H9 (cell line): Measurements from ENCODE around the gene HOXA2. TPM values are rescaled to one million over a fixed set of nuclear protein-coding genes. Genes with fewer than 3 reads are reported as not detected.

Source experiments
- DNase-seq: peaks from one replicate; pipeline ENCODE4 v3.0.0-alpha.2; 2017
- H2AFZ ChIP-seq: one replicate; pipeline ENCODE4 v1.6.1; 2013; ENCODE audit warnings: mild to moderate bottlenecking, low read length, control low read depth, moderate library complexity
- H2AK5ac ChIP-seq: 2 replicates; pipeline ENCODE4 v1.6.1; 2013; ENCODE audit warnings: low read length, control low read depth, mixed read lengths; ENCODE audit not compliant: insufficient read length
- H2BK120ac ChIP-seq: one replicate; pipeline ENCODE4 v1.6.1; 2013; ENCODE audit warnings: low read depth, mild to moderate bottlenecking, low read length, control low read depth, inconsistent platforms; ENCODE audit not compliant: poor library complexity, severe bottlenecking
- H2BK12ac ChIP-seq: 2 replicates; pipeline ENCODE4 v1.6.1; 2013; ENCODE audit warnings: low read length, control low read depth, mixed read lengths, low read depth; ENCODE audit not compliant: insufficient read length
- H2BK15ac ChIP-seq: 2 replicates; pipeline ENCODE4 v1.6.1; 2013; ENCODE audit warnings: low read depth, low read length, control low read depth
- H2BK20ac ChIP-seq: one replicate; pipeline ENCODE4 v1.6.1; 2013; ENCODE audit warnings: low read depth, mild to moderate bottlenecking, low read length, control low read depth, inconsistent platforms; ENCODE audit not compliant: poor library complexity, severe bottlenecking
- H2BK5ac ChIP-seq: 2 replicates; pipeline ENCODE4 v1.6.1; 2013; ENCODE audit warnings: low read length, control low read depth, mixed read lengths; ENCODE audit not compliant: insufficient read length
- H3K14ac ChIP-seq: 2 replicates; pipeline ENCODE4 v1.6.1; 2013; ENCODE audit warnings: low read length, control low read depth; ENCODE audit not compliant: insufficient read depth
- H3K18ac ChIP-seq: 2 replicates; pipeline ENCODE4 v1.6.1; 2013; ENCODE audit warnings: low read depth, mild to moderate bottlenecking, mixed read lengths, low read length, control low read depth; ENCODE audit not compliant: insufficient read length
- H3K23ac ChIP-seq: 2 replicates; pipeline ENCODE4 v1.6.1; 2013; ENCODE audit warnings: low read length, control low read depth, mixed read lengths, low read depth; ENCODE audit not compliant: insufficient read length
- H3K23me2 ChIP-seq: 2 replicates; pipeline ENCODE4 v1.6.1; 2013; ENCODE audit warnings: low read depth, mild to moderate bottlenecking, mixed read lengths, low read length, control low read depth; ENCODE audit not compliant: insufficient read length, poor library complexity, severe bottlenecking
- H3K27ac ChIP-seq: 2 replicates; pipeline ENCODE4 v1.5.1; 2013; ENCODE audit warnings: low read length, control low read depth, mixed read lengths, low read depth; ENCODE audit not compliant: insufficient read length
- H3K27me3 ChIP-seq: 2 replicates; pipeline ENCODE4 v1.6.1; 2013; ENCODE audit warnings: low read length, control low read depth, inconsistent platforms; ENCODE audit not compliant: insufficient read depth
- H3K4ac ChIP-seq: 2 replicates; pipeline ENCODE4 v1.6.1; 2013; ENCODE audit warnings: low read depth, mild to moderate bottlenecking, control low read depth, inconsistent platforms, low read length, moderate library complexity
- H3K4me1 ChIP-seq: 2 replicates; pipeline ENCODE4 v1.6.1; 2013; ENCODE audit warnings: low read length, control low read depth, inconsistent platforms; ENCODE audit not compliant: insufficient read depth
- H3K4me2 ChIP-seq: 2 replicates; pipeline ENCODE4 v1.6.1; 2013; ENCODE audit warnings: low read length, control low read depth, mixed read lengths; ENCODE audit not compliant: insufficient read length, insufficient read depth
- H3K56ac ChIP-seq: 2 replicates; pipeline ENCODE4 v1.6.1; 2013; ENCODE audit warnings: low read depth, mild to moderate bottlenecking, mixed read lengths, low read length, control low read depth; ENCODE audit not compliant: insufficient read length
- H3K79me1 ChIP-seq: 2 replicates; pipeline ENCODE4 v1.6.1; 2013; ENCODE audit warnings: low read depth, mild to moderate bottlenecking, moderate library complexity, low read length, control low read depth, inconsistent platforms; ENCODE audit not compliant: insufficient read depth, poor library complexity, severe bottlenecking
- H3K79me2 ChIP-seq: 2 replicates; pipeline ENCODE4 v1.6.1; 2013; ENCODE audit warnings: low read length, control low read depth, inconsistent platforms; ENCODE audit not compliant: insufficient read depth
- H3K9ac ChIP-seq: 2 replicates; pipeline ENCODE4 v1.6.1; 2013; ENCODE audit warnings: low read length, control low read depth, mixed read lengths; ENCODE audit not compliant: insufficient read length; ENCODE audit errors: extremely low read depth
- H3K9me3 ChIP-seq: one replicate; pipeline ENCODE4 v1.6.1; 2013; ENCODE audit warnings: low read depth, low read length, inconsistent platforms; ENCODE audit not compliant: control insufficient read depth
- H3T11ph ChIP-seq: one replicate; pipeline ENCODE4 v1.6.1; 2013; ENCODE audit warnings: mild to moderate bottlenecking, low read length, control low read depth, inconsistent platforms
- H4K20me1 ChIP-seq: one replicate; pipeline ENCODE4 v1.6.1; 2013; ENCODE audit not compliant: control insufficient read depth, insufficient read length, insufficient read depth
- H4K5ac ChIP-seq: 2 replicates; pipeline ENCODE4 v1.6.1; 2013; ENCODE audit warnings: low read depth, mild to moderate bottlenecking, mixed read lengths, low read length, control low read depth; ENCODE audit not compliant: insufficient read length
- H4K8ac ChIP-seq: replicated peaks from 2 replicates; pipeline ENCODE4 v1.6.1; 2013; ENCODE audit warnings: low read length, control low read depth, mixed read lengths, low read depth; ENCODE audit not compliant: insufficient read length
- H4K91ac ChIP-seq: 2 replicates; pipeline ENCODE4 v1.6.1; 2013; ENCODE audit warnings: low read depth, mild to moderate bottlenecking, moderate library complexity, mixed read lengths, low read length, control low read depth; ENCODE audit not compliant: insufficient read length
- H3K27ac Mint-ChIP-seq, 3 experiments: 2 replicates in 2 of 3; 3 replicates in 1 of 3; pipeline ENCODE4 v1.8.0; 2020 to 2021; ENCODE audit warnings: mixed read lengths in 3 of 3, mild to moderate bottlenecking in 1 of 3, moderate library complexity in 1 of 3
- H3K27me3 Mint-ChIP-seq: 2 replicates; pipeline ENCODE4 v1.8.0; 2021; ENCODE audit warnings: low read depth, mild to moderate bottlenecking, moderate library complexity, mixed read lengths
- H3K36me3 Mint-ChIP-seq, 3 experiments: 2 replicates in 2 of 3; 3 replicates in 1 of 3; pipeline ENCODE4 v1.8.0; 2020 to 2021; ENCODE audit warnings: low read depth in 3 of 3, mixed read lengths in 3 of 3; ENCODE audit not compliant: insufficient read depth in 1 of 3
- H3K4me1 Mint-ChIP-seq, 2 experiments: 2 replicates each; pipeline ENCODE4 v1.8.0; 2020; ENCODE audit warnings: mixed read lengths in 2 of 2
- H3K4me3 Mint-ChIP-seq, 2 experiments: 2 replicates in 1 of 2; 3 replicates in 1 of 2; pipeline ENCODE4 v1.8.0; 2020 to 2021; ENCODE audit warnings: mild to moderate bottlenecking in 2 of 2, mixed read lengths in 2 of 2, moderate library complexity in 1 of 2
- H3K9me3 Mint-ChIP-seq, 2 experiments: 2 replicates in 1 of 2; 3 replicates in 1 of 2; pipeline ENCODE4 v1.8.0; 2020; ENCODE audit warnings: mild to moderate bottlenecking in 2 of 2, mixed read lengths in 2 of 2, moderate library complexity in 1 of 2
- CTCF ChIP-seq: fragments of 200-600 bp; sonication (generic); conservative IDR thresholded peaks from 3 replicates; pipeline ENCODE4 v1.8.0; 2021; ENCODE audit warnings: antibody characterized with exemption, mild to moderate bottlenecking
- total RNA-seq: library from RNA; stranded (reverse); gene quantifications from 2 replicates; pipeline ENCODE4 v1.2.1, GENCODE V29; 2021

HOXA2 gene
- total RNA-seq, 1 experiment from 2014 or later: not detected

GRCh38 chr7:27073076-27073475 is 29.4 kb downstream of the HOXA2 start:
- Histone ChIP-seq H2BK120ac (no peak overlapping the region), H3K27ac (no peak overlapping the region), H2BK20ac (no peak overlapping the region), H3K9ac (no peak overlapping the region), H4K20me1 (no peaks in the 10 kb centered on the region), H2BK12ac (no peak overlapping the region), H2AFZ (no peak overlapping the region), H4K91ac (no peak overlapping the region), H3T11ph (no peak overlapping the region), H3K4me2 (no peak overlapping the region), H3K4ac (no peak overlapping the region), H3K4me1 (no peaks in the 10 kb centered on the region), H2BK15ac (no peak overlapping the region), H3K23ac (no peak overlapping the region), H3K79me1 (no peaks in the 10 kb centered on the region), H3K56ac (no peak overlapping the region), H3K27me3 (no peaks in the 10 kb centered on the region), H4K5ac (no peak overlapping the region), H3K79me2 (no peaks in the 10 kb centered on the region), H3K23me2 (no peaks in the 10 kb centered on the region), H3K14ac (no peak overlapping the region), H2AK5ac (no peak overlapping the region), H3K9me3 (no peaks in the 10 kb centered on the region), H2BK5ac (no peak overlapping the region), H3K18ac (no peak overlapping the region), H4K8ac (no peak overlapping the region)
- Mint-ChIP-seq H3K36me3 (no peaks in the 10 kb centered on the region), H3K27ac (no peak overlapping the region), H3K4me3 (no peak overlapping the region), H3K4me1 (no peaks in the 10 kb centered on the region), H3K9me3 (peaks cover 0 to 2% of the 10 kb centered on the region in 2 experiments; a peak in 1 of 5 replicates), H3K27me3 (peaks cover 31% of the 10 kb centered on the region)
- TF ChIP-seq CTCF: no peak
- no peak for DNase-seq
